Keratinocyte (primary cell): ENCODE results near the gene SELENOO. TPM values are rescaled to one million over a fixed set of nuclear protein-coding genes. Genes with fewer than 3 reads are reported as not detected.

Experiments used
- DNase-seq: peaks from one replicate; pipeline ENCODE4 v3.0.0-alpha.2; 2011; ENCODE audit warnings: low read depth, missing footprints, low spot score
- FAIRE-seq: peaks from 2 replicates; lab custom pipeline; 2011; peaks lifted over from hg19 to GRCh38; lab: Jason Lieb, UNC
- H2AFZ ChIP-seq: 2 replicates; pipeline ENCODE4 v1.6.0; 2012; ENCODE audit warnings: low read length, control low read depth, inconsistent platforms; ENCODE audit not compliant: control insufficient read depth
- H3K27ac ChIP-seq: 2 replicates; pipeline ENCODE4 v1.5.1; 2011; ENCODE audit warnings: low read length; ENCODE audit not compliant: control insufficient read depth, insufficient read depth
- H3K27me3 ChIP-seq: 3 replicates; pipeline ENCODE4 v1.6.0; 2011; ENCODE audit warnings: low read length; ENCODE audit not compliant: control insufficient read depth, insufficient read depth; ENCODE audit errors: extremely low read depth
- H3K36me3 ChIP-seq, 2 experiments: 2 replicates in 1 of 2; 3 replicates in 1 of 2; pipeline ENCODE4 v1.5.1; 2011; ENCODE audit warnings: low read length in 2 of 2, mild to moderate bottlenecking in 1 of 2; ENCODE audit not compliant: control insufficient read depth in 2 of 2, insufficient read depth in 2 of 2; ENCODE audit errors: extremely low read depth in 1 of 2
- H3K4me1 ChIP-seq: 3 replicates; pipeline ENCODE4 v1.5.1; 2011; ENCODE audit warnings: low read length; ENCODE audit not compliant: control insufficient read depth, insufficient read depth; ENCODE audit errors: extremely low read depth
- H3K4me2 ChIP-seq: 3 replicates; pipeline ENCODE4 v1.6.0; 2011; ENCODE audit warnings: low read depth, low read length; ENCODE audit not compliant: control insufficient read depth, insufficient read depth; ENCODE audit errors: extremely low read depth
- H3K4me3 ChIP-seq, 3 experiments: fragments of 200-600 bp in 1 of 3; sonication (generic) in 1 of 3; 2 replicates in 2 of 3; 3 replicates in 1 of 3; pipeline ENCODE4 v1.5.1; 2011 to 2016; ENCODE audit warnings: low read length in 3 of 3, mild to moderate bottlenecking in 3 of 3, control low read depth in 2 of 3, inconsistent platforms in 1 of 3, low read depth in 1 of 3, mixed read lengths in 1 of 3, mixed run types in 1 of 3, moderate library complexity in 1 of 3; ENCODE audit not compliant: control insufficient read depth in 2 of 3, insufficient read depth in 2 of 3; ENCODE audit errors: extremely low read depth in 1 of 3
- H3K79me2 ChIP-seq: 2 replicates; pipeline ENCODE4 v1.6.0; 2012; ENCODE audit warnings: low read length; ENCODE audit not compliant: control insufficient read depth, insufficient read depth
- H3K9ac ChIP-seq: 3 replicates; pipeline ENCODE4 v1.6.0; 2011; ENCODE audit warnings: low read length; ENCODE audit not compliant: control insufficient read depth, insufficient read depth; ENCODE audit errors: extremely low read depth
- H3K9me1 ChIP-seq: 3 replicates; pipeline ENCODE4 v1.6.0; 2011; ENCODE audit warnings: low read length; ENCODE audit not compliant: control insufficient read depth, insufficient read depth; ENCODE audit errors: extremely low read depth
- H3K9me3 ChIP-seq: 2 replicates; pipeline ENCODE4 v1.5.1; 2012; ENCODE audit warnings: low read depth, low read length; ENCODE audit not compliant: control insufficient read depth
- H4K20me1 ChIP-seq: 3 replicates; pipeline ENCODE4 v1.6.0; 2011; ENCODE audit warnings: low read length; ENCODE audit not compliant: control insufficient read depth, insufficient read depth; ENCODE audit errors: extremely low read depth
- EZH2 ChIP-seq: IDR thresholded peaks from one replicate; pipeline ENCODE4 v1.6.1; 2012; ENCODE audit warnings: inconsistent platforms, mild to moderate bottlenecking, low read length, moderate library complexity
- dilution Hi-C: fragments of 300-500 bp; cut with MboI; formaldehyde crosslinking; loops from one replicate; pipeline ENCODE4 v1.7.0; 2020; ENCODE audit warnings: low sequenced_read_pairs; ENCODE audit not compliant: extremely low pct_ligation_motif_present
- polyA plus RNA-seq, 5 experiments: library from polyadenylated mRNA; depleted of rRNA in 3 of 5; stranded (reverse) in 3 of 5; stranded (forward) in 1 of 5; unstranded in 1 of 5; fragments of >200 nt; gene quantifications; 1 replicate in 1 of 5; 2 replicates in 3 of 5; 3 replicates in 1 of 5; pipeline versions ENCODE4 v1.2.1 to v1.2.3, GENCODE V29; 2011 to 2012; ENCODE audit warnings: missing spikeins in 2 of 5, low read depth in 1 of 5, low replicate concordance in 1 of 5
- TF ChIP-seq, protein P1 (sequence below), 3 experiments: IDR thresholded peaks in 1 of 3; conservative IDR thresholded peaks in 1 of 3; optimal IDR thresholded peaks in 1 of 3; 2 replicates in 2 of 3; 3 replicates in 1 of 3; pipeline versions ENCODE3 to v1.5.1; 2011; ENCODE audit warnings: low read length in 3 of 3, mild to moderate bottlenecking in 3 of 3, moderate library complexity in 2 of 3, control low read depth in 1 of 3, inconsistent platforms in 1 of 3; ENCODE audit not compliant: insufficient read depth in 2 of 3; ENCODE audit errors: extremely low read depth in 1 of 3

The SELENOO gene
- polyA plus RNA-seq, 1 donor (not counting 4 experiments of a cell fraction or from before 2014, with no cell fraction given) = 14.4 TPM

DNA sequence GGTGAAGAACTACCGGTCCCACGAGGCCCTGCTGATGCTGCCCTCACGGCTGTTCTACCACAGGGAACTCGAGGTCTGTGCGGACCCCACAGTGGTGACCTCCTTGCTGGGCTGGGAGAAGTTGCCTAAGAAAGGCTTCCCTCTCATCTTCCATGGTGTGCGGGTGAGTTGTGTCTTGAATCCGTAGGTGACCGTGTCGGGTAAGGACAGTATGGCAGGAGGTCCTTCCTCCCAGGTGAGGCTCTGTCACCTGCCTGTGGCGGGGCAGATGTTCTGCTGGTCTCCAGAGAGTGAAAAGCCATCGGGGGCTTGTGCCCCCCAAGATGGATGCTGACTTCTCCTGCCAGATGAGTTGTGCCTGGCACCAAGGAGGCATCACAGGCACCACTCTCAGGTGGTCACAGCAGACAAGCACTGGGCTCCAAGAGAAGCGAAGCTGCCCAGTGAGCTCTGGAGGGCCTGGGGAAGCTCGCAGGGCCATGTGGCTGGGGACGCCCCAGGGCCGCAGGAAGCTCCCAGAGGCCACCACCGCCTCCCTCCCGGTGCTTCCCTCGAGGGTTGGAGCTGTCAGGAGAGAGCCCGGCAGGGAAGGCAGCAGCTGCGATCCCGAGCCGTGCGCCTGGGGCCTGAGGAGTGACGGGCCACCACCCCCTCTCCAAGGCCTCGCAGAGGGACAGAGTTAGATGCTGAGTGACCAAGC is 47.6 kb upstream of the SELENOO start:
- H3K4me2 ChIP-seq = no peak overlapping the region
- no peaks in the 10 kb centered on the region for H3K36me3 ChIP-seq
- no peaks in the 10 kb centered on the region for H3K9me3 ChIP-seq
- H3K27ac ChIP-seq = no peak overlapping the region
- H3K9me1 ChIP-seq = no peaks in the 10 kb centered on the region
- FAIRE-seq (no peak), DNase-seq (no peak)
- no peak overlapping the region for H3K4me3 ChIP-seq
- no peaks in the 10 kb centered on the region for H4K20me1 ChIP-seq
- dilution Hi-C loops = no loop called here
- peaks cover 17% of the 10 kb centered on the region for H3K4me1 ChIP-seq
- TF ChIP-seq, protein P1, sequence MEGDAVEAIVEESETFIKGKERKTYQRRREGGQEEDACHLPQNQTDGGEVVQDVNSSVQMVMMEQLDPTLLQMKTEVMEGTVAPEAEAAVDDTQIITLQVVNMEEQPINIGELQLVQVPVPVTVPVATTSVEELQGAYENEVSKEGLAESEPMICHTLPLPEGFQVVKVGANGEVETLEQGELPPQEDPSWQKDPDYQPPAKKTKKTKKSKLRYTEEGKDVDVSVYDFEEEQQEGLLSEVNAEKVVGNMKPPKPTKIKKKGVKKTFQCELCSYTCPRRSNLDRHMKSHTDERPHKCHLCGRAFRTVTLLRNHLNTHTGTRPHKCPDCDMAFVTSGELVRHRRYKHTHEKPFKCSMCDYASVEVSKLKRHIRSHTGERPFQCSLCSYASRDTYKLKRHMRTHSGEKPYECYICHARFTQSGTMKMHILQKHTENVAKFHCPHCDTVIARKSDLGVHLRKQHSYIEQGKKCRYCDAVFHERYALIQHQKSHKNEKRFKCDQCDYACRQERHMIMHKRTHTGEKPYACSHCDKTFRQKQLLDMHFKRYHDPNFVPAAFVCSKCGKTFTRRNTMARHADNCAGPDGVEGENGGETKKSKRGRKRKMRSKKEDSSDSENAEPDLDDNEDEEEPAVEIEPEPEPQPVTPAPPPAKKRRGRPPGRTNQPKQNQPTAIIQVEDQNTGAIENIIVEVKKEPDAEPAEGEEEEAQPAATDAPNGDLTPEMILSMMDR (optimal IDR thresholded peaks at IDR 0.05 in 1 of 3, IDR thresholded peaks at IDR 0.05 in 1 of 3, conservative IDR thresholded peaks at IDR 0.05 in 1 of 3; ENCODE audit: extremely low read depth in 1 of 3, insufficient read depth in 2 of 3, low read length in 3 of 3) = no peak
- no peak for TF ChIP-seq EZH2
- H2AFZ ChIP-seq = no peak overlapping the region
- H3K79me2 ChIP-seq = no peaks in the 10 kb centered on the region
- H3K27me3 ChIP-seq = peaks cover 20% of the 10 kb centered on the region
- H3K9ac ChIP-seq = no peak overlapping the region

GRCh38 chr22:50153756-50154140 is 47.1 kb upstream of the SELENOO start:
- Histone ChIP-seq H3K9me1 (no peaks in the 10 kb centered on the region), H3K4me3 (no peak overlapping the region), H3K27me3 (peaks cover 20% of the 10 kb centered on the region), H3K9ac (no peak overlapping the region), H3K36me3 (no peaks in the 10 kb centered on the region), H3K4me2 (no peak overlapping the region), H3K79me2 (no peaks in the 10 kb centered on the region), H2AFZ (no peak overlapping the region), H3K27ac (no peak overlapping the region), H4K20me1 (no peaks in the 10 kb centered on the region), H3K4me1 (peaks cover 21% of the 10 kb centered on the region), H3K9me3 (no peaks in the 10 kb centered on the region)
- TF ChIP-seq EZH2 = no peak
- TF ChIP-seq, protein P1 (optimal IDR thresholded peaks at IDR 0.05 in 1 of 3, IDR thresholded peaks at IDR 0.05 in 1 of 3, conservative IDR thresholded peaks at IDR 0.05 in 1 of 3; ENCODE audit: extremely low read depth in 1 of 3, insufficient read depth in 2 of 3, low read length in 3 of 3) = no peak
- no peak for FAIRE-seq
- DNase-seq = no peak
- dilution Hi-C loops = no loop called here
